Ovary (tissue), 3 donors: ENCODE results near the gene ADGRB2.

Experiments used
- CTCF ChIP-seq, 3 donors: fragments of 450-650 bp in 2 of 3; fragments of 200-600 bp in 1 of 3; IDR thresholded peaks; one replicate each; pipeline versions ENCODE4 v1.5.1 to v1.8.0; 2016 to 2022; ENCODE audit warnings: antibody characterized with exemption in 3 of 3, mild to moderate bottlenecking in 1 of 3
- EP300 ChIP-seq: sonication (generic); formaldehyde crosslinking; IDR thresholded peaks from one replicate; pipeline ENCODE4 v1.6.1; 2017; ENCODE audit warnings: antibody characterized with exemption
- POLR2A ChIP-seq: fragments of 450-650 bp; IDR thresholded peaks from one replicate; pipeline ENCODE4 v1.6.1; 2017; ENCODE audit warnings: antibody characterized with exemption, mild to moderate bottlenecking, moderate library complexity
- donor health status: DM: no; HTN: no; CAD: no.

DNA sequence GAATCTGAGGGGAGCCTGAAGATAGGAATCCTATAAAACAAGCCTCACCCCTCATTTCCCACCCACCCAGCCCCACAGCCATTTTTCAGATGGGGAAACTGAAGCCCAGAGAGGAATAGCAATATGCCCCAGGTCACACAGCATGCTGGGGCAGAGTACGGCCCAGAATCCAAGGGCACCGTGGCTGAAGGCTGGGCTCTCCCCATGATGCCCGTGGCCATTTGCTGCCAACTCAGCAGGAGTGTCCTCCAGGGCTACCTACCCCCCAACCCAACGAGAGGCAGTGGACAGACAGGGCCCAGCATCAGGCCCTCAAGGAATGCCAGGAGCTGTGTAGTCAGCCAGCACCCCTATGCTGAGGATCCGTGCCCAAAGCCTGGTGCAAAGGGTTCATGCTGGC lies 68.8 kb downstream of the ADGRB2 start:
- TF ChIP-seq CTCF (IDR thresholded peaks at IDR 0.05), result no peak
- no peak for TF ChIP-seq POLR2A
- no peak for TF ChIP-seq EP300
